Activated CD4-positive, alpha-beta T cell treated with anti-CD3 and anti-CD28 coated beads for 4 hours (primary cell): ENCODE data around the gene CPB2.
A peak's percentile ranks its signal among the peaks of the same experiment; 100 is the strongest.

Experiments
- DNase-seq, 2 donors: peaks; one replicate each; pipeline ENCODE4 v3.0.0-alpha.2; 2020

The CPB2 gene

DNA sequence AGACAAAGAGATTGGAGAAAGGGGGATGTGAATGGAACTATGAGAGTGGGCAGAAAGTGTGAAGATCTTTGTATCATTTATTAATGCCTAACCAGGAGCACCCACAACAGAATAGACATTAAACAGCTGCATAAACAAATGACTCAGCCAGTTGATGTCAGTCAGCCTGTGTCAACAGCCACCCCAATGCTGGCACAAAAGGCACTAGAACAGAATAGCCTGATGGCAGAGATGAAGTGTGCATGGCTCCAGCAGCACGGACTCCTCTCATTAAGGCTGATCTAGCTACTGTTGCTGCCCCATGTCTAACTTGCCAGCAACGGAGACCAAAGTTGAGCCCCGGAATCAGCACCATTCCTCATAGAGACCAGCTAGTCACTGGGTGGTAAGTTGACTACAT is 7.8 kb downstream of the CPB2 start:
- DNase-seq: no peak

GRCh38 chr13:46094478-46094877 is 10.4 kb downstream of the CPB2 start:
- no peak for DNase-seq

GRCh38 chr13:46088821-46089562 is 15.8 kb downstream of the CPB2 start:
- no peak for DNase-seq

- DNase-seq: no peak
These were observed 17.4 kb downstream of the CPB2 start for GRCh38 chr13:46087481-46087880.

GRCh38 chr13:46086985-46087384 is 17.8 kb downstream of the CPB2 start:
- DNase-seq: no peak

- DNase-seq: no peak
These were observed 18.4 kb downstream of the CPB2 start for GRCh38 chr13:46086421-46086922.

DNA sequence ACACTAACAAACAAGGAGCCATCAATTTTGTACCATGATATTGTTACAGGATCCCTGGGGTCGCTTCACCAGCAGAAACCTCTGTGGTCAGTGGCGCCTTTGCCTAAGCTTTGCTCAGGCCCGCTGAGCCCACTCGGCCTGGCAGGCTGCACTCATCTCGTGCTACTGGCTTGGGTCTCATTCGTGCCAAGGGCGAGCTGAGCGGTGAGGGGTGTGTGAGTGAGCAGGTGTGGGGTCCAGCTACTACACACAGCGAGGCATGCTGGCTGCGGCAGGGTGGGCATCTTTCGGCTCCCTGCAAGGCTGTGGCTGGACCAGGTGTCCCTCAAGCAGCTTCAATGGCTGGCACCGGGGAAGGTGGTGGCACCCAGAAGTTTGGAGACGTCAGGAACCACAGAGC is 19.1 kb downstream of the CPB2 start:
- DNase-seq: no peak

DNA sequence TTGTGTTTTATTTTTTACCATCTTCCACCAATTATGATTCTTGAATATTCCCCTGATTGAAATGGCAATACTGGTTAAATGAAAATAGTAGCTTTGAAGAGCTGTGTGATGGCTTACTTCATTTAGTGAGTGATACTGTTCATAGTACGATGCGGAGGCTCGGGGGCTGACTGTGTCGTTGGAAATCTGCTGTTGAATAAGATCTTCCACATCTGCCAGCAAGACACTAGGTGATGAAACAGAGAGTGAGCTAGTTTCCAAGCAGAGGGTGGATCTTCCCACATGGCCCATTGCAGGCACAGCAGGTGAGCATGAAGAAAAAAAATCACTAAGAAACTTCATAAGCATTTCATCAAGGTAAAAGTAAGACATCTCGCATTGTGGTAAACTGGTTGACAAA is 22.5 kb downstream of the CPB2 start:
- no peak for DNase-seq

DNA sequence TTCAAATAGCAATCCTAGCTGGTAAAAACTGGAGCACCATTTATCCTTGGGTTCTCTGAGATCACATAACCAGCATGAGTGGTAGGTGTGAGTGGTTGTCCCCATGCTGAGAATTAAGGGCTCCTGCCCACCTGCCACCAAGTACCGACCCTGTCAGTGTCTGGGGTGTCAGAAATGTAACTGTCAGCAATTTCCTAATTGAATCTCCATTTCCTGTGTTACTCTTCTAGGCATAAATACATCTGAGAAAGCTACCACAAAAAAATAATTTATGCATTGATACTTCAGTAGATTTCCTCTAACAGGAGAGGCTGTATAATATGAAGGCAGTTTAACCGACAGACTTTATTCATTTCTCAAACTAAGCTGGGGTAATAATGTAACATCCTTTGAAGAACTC is 25.1 kb downstream of the CPB2 start:
- DNase-seq: no peak

DNA sequence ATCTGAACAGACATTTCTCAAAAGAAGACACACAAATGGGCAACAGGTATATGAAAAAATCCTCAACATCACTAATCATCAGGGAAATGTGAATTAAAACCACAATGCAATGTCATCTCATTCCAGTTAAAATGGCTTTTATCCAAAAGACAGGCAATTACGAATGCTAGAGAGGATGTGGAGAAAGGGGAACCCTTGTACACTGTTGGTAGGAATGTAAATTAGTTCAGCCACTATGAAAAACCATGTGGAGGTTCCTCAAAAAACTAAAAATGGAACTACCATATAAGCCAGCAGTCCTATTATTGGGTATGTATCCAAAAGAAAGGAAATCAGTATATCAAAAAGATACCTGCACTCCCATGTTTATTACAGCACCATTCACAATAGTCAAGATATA is 27.6 kb downstream of the CPB2 start:
- no peak for DNase-seq

- DNase-seq: no peak
These were observed 28.0 kb downstream of the CPB2 start for GRCh38 chr13:46076827-46077226.

GRCh38 chr13:46075811-46076210 is 29.0 kb downstream of the CPB2 start:
- DNase-seq: no peak

DNA sequence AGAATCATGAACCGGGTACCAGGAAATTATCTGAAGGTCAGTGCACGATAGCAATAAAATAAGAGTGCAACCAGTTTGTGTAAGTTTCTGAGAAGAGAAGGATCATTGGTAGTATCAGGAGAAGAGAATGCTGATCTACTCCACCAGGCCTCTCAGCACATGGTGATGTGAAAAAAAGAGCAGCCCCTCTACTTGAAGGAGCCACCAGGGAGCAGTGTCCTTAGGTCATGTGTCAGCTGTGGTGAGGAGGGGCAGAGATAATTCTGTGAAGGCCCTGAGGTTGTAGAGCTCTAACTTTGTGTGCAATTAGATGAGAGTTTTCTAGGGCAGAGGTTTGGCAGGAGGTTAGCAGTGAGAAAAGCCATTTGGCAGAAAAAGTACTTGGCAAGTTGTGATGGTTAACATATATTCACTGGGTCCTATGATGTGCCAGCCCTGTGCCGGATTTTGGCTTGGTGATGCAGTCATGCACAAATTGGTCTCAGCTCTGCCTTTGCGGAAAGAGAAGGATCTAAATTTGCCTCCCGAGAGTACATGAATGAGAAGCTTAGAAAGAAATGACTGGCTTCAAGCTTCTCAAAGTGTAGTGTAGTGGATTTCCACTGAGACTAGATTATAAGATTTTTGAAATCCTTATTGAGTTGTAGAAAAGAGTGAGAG is 33.1 kb downstream of the CPB2 start:
- DNase-seq: no peak

DNA sequence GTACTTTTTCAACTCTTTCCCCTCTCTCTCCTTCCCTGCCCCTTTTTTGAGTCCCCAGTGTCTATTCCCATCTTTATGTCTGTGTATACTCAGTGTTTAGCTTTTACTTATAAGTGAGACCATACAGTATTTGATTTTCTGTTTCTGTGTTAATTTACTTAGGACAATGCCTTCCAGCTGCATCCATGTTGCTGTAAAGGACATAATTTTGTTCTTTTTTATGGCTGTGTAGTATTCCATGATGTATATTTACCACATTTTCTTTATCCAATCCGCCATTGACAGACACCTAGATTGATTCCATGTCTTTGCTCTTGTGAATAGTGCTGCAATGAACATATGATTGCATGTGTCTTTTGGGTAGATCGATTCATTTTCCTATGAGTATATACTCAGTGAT is 41.5 kb downstream of the CPB2 start:
- no peak for DNase-seq

DNA sequence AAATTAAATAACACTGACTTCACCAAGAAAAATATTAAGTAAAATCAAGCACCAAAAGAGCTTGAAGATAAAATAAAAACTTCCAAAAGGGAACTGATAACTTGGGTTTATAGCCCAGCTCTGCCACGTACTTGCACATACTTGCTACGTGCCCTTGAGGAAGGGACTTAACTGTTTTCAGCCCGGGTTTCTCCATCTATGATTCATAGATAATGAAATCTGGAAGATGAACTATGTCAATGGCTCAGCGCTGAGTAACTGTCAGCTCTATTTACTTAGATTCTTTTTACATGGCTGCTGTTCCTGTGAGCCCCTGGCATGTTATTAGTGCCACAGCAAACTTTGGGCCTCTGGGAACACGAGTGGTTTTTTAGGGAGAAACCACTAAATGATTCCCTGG is 42.6 kb downstream of the CPB2 start:
- DNase-seq: no peak

DNA sequence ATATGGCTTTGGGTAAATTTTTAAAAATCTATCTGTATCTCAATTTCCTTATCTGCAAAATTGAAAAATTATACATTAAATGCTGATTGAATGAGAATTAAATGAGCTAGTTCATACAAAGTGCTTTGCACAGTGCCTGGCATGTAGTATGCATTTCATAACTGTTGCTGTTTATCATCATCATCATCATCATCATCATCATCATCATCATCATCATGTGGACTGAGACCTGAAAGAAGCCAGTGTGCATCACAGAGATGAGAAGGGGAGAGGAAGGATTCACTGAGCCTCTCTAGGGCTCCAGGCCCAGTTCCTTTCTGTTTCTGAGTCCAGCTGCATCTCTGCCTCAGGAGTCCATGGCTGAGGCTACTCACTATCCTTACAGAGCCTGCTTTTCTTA is 45.4 kb downstream of the CPB2 start:
- DNase-seq: no peak

DNA sequence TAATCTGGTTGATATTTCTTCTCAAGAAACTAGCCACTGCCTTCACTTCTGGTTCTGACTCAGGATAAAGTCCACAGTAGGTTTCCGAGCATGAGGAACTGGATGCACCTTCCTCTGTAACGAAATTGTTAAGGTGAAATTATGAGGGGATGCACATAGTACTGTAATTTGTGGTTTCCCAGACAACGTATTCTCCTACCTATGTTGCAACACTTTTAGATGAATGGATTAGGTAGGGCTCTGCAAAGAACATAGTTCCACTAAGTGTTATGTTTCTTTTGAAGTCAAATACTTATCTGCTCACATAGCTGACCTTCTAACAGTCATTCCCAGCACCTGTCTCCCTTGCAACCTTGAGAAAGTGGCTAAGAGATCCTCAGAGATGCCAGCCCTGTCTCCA is 46.6 kb downstream of the CPB2 start:
- DNase-seq: no peak

DNA sequence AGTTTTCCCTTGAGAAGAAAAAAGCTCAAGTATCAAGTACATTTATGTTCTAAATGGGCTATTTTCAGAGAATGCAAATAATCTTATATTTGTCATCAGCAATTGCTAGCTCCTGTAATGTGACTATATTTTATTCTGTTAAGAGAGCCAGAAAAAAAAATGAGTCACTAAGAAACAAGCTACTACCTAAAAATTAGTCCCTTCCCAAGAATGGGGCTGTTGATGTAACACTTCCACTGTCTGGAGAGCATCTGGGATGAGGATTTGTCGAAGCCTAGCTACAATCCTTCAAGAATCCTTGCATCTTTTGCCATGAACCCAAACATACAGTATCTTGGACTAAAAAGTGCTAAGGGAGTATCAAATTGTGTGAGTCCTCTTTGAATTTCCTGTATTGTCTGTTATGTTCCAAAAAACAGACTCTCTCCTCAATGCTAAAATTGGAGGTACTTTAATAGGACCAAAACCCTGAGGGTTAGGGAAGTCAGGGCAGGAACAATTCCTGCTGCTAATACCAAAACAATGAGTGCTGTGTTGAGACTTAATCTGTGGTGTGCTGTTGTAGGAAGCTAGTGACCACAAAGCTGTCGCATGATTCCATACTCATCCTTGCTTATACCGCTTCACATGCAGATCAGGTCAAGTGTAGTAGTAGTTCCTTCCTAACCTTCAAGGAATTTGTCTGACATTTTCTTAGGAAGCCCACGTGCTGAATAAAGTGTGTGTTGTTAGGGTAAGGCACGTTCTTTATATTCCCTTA is 47.4 kb downstream of the CPB2 start:
- no peak for DNase-seq

- DNase-seq: no peak
These were observed 51.4 kb downstream of the CPB2 start for GRCh38 chr13:46053162-46054012.

DNA sequence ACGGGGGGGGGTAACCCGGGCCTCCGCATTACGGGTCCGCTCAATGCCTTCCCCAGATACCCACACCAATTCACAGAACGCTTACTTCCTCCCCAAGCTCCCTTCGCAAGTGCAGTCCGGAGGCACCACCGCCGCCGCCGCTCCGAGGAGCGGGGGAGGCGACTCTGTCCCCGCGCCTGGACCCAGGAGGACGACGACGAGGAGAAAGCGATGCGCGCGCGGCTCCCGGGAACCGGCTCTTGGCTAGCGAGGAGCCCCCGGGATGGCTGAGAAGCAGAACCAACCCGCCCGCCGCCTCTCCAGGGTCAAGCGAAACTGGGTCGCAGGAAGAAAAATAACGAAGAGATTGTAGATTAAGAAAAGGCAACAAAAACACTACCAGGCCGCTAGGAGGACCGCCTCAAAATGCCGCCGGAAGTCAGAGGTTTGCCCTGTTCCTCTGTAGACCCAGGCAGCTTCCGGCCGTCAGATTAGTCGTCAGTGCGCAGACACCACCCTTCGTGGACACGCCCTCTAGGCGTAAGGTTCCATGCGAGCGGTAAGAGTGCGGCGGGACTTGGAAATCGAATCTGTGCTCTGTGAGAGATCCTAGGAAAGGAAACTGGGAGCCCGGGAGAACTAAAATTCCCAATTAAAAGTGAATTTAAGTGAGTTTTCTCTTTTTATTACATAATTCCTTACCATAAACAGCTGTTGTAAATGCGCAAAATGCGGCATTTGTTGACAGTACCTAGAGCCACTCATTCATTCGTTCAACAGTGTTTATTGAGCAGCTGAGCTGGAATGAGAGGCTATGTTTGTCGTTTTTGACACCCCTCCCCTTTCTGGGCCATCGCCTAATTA is 52.3 kb downstream of the CPB2 start, which contains the start of gene ZC3H13:
Gene ZC3H13 (minus strand): TSS at position 428 of the 843 bp plus-strand sequence. CDS start 7,239 bp downstream, outside the sequence.
- DNase-seq: peak; percentile 89 to 90

- DNase-seq: no peak
These were observed 52.9 kb downstream of the CPB2 start for GRCh38 chr13:46051968-46052318.

DNA sequence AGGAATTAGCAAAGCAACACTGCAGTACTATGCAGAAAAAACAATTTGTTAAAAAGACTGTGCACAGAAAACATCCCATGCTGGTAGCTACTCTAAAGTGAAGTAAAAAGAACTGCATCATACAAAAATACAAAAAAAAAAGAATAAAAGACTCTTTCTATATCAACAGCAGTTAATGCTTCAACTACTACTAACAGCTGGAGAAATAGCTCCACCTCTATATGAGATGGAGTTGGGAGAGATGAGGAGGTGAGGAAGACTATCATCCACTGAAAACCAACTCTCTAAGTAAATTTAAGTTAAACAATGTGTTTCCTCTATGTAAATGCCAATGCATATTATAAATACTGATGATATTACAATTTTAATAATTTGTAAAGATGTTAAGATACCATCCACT is 54.1 kb downstream of the CPB2 start:
- no peak for DNase-seq
